Stimulated activated CD8-positive, alpha-beta memory T cell treated with anti-CD3 and anti-CD28 coated beads, Interleukin-2, amount 100 ng/mL, for 1 hour (primary cell): ENCODE results near the gene RSF1.
"Not testable (repeated sequence)": the region's sequence is repeated elsewhere in the genome, so short reads cannot be mapped to it uniquely, and the experiment has no call there.

ENCODE experiments used
- DNase-seq, 2 donors: peaks; one replicate each; pipeline ENCODE4 v3.0.0-alpha.2; 2020; ENCODE audit warnings: low read depth in 2 of 2

The RSF1 gene, protein sequence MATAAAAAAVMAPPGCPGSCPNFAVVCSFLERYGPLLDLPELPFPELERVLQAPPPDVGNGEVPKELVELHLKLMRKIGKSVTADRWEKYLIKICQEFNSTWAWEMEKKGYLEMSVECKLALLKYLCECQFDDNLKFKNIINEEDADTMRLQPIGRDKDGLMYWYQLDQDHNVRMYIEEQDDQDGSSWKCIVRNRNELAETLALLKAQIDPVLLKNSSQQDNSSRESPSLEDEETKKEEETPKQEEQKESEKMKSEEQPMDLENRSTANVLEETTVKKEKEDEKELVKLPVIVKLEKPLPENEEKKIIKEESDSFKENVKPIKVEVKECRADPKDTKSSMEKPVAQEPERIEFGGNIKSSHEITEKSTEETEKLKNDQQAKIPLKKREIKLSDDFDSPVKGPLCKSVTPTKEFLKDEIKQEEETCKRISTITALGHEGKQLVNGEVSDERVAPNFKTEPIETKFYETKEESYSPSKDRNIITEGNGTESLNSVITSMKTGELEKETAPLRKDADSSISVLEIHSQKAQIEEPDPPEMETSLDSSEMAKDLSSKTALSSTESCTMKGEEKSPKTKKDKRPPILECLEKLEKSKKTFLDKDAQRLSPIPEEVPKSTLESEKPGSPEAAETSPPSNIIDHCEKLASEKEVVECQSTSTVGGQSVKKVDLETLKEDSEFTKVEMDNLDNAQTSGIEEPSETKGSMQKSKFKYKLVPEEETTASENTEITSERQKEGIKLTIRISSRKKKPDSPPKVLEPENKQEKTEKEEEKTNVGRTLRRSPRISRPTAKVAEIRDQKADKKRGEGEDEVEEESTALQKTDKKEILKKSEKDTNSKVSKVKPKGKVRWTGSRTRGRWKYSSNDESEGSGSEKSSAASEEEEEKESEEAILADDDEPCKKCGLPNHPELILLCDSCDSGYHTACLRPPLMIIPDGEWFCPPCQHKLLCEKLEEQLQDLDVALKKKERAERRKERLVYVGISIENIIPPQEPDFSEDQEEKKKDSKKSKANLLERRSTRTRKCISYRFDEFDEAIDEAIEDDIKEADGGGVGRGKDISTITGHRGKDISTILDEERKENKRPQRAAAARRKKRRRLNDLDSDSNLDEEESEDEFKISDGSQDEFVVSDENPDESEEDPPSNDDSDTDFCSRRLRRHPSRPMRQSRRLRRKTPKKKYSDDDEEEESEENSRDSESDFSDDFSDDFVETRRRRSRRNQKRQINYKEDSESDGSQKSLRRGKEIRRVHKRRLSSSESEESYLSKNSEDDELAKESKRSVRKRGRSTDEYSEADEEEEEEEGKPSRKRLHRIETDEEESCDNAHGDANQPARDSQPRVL (N-terminal part only)

DNA sequence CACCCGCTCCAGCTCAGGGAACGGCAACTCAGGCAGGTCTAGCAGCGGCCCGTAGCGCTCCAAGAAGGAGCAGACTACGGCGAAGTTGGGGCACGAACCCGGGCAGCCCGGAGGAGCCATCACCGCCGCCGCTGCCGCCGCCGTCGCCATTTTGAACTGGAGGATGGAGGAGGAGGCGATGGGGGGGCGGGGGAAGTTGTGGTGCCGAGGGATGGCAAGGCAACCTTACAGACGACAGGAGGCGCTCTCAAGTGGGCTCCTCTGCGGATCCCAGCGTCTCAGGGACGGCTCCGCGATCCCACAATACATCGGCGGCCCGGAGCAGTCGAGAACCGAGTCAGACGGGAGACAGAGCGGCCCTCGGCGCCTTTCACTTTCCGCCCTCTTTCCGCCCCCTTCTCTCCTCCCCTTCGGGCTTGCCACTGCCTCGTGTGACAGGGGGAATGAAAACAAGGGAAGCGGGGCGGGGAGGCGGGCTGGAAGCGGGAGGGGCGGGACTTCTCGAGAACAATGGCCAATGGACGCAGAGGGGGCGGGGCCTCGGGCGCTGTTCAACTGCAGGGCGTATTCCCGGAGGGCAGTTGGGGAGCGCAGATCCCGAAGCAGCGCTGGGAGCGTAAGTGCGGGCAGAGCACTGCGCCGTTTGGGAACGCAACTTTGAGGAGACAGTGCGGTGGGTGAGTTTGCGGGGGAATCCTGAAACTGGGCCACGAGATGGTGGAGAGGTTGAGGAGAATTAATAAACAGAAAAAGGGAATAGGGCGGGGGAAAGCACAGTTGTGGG, at the start of gene RSF1, which contains the start of gene AAMDC:
RSF1 (minus strand) TSS at position 158 of the 784 bp plus-strand sequence; CDS start at position 150, 8 bp downstream.
AAMDC (plus strand) TSS at position 580 of the 784 bp plus-strand sequence. CDS start 21,353 bp downstream, outside the sequence.
- DNase-seq = peak; percentile 88 to 94

DNA sequence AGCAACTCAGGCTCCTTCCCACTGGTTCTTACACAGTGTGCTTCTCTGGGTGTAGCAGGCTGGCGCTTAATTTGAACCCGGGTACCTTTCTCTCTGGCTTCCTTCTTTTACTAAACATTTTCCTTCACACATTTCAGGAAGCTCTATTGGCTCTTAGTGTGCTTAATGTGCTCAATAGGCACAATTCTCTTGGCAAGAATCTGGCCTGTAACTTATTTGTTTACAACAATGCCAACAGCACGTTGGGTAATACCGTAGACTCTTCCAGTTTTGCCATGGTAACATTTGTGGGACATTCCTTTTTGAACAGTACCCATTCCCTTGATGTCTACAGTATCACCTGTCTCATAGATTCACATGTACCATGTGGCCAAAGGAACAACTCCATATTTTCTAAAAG, 48.2 kb upstream of the RSF1 start:
- DNase-seq = no peak

DNA sequence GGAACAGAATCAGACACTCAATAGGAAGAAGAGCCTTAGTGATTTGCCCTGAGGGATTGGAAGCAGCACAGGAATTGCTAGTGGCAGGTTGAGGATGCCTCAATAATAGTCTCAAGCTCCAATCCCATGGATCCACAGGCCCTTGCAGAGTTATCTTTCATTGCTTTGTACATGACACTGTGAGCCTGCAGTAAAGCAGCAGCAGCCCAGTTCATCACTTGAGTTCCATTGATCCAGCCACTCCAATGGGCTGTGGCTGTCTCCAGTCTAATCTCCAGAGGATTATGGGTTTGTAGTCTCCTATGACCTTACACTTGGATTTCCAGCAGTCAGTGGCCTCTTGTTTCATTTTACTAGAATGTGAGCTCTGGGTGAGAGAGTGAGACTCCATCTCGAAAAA, 45.8 kb upstream of the RSF1 start:
- DNase-seq = no peak

DNA sequence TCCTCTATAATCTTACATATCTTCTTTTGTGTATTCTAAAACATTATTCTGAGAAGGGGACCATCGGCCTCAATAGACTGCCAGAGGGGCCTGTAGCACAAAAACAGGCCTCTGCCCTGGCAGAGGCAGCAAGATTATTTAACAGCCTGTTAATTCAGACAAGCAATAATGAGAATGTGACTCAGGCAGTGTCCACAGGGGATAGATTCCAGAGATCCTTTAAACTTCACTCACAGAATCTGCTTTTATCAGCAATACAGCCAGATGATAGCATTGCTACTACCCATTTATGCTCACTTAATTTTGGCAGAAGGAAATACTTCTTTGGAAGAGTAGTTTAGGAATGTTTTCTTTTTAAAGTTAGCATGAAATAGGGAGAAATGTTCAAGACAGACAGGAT, 45.3 kb upstream of the RSF1 start:
- no peak for DNase-seq

DNA sequence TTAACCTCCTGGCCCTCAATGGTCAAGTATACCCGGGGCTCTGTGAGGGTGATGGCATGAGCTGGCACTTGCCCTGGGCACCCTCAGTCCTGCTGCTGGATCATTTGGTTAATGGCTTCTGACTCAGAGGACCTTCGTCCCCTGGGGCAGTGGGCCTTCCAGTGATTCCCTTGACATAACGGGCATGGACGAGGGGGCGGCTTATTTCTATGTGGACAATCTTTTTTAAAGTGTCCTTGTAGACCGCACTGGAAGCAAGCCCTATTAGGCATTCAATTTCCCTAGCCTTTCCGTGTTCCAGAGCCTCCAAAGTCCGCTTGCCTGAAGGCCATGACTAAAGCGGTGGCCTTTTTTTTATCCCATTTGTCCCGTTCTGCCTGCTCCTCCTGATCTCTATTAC, 40.9 kb upstream of the RSF1 start:
- DNase-seq = not testable (repeated sequence)

DNA sequence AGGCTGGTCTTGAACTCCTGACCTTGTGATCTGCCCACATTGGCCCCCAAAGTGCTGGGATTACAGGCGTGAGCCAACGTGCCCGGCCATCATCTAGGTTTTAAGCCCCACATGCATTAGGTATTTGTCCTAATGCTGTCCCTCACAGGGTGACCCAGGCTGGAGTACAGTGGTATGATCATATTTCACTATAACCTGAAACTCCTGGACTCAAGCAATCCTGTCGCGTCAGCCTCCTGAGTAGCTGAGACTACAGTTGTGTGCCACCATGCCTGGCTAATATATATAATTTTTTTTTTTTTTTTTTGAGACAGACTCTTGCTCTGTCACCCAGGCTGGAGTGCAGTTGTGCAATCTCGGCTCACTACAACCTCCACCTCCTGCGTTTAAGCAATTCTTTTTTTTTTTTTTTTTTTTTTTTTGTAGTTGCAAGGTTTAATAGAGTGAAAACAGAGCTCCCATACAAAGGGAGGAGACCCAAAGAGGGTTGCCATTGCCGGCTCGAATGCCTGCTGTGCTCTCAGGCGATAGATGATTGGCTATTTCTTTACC, 37.5 kb upstream of the RSF1 start:
- DNase-seq = not testable (repeated sequence)

DNA sequence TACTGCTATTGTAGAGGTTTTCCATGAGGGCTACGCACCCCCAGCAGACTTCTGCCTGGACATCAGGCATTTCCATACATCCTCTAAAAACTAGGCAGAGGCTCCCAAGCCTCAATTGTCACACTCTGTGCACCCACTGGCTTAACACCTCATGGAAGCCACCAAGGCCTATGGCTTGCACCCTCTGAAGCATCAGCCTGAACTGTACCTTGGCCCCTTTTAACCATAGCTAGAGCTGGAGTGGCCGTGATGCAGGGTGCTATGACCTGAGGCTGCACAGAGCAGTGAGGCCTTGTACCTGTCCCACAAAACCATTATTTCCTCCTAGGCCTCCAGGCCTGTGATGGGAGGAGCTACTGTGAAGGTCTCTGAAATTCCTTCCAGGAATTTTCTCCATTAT, 34.3 kb upstream of the RSF1 start:
- DNase-seq = no peak

DNA sequence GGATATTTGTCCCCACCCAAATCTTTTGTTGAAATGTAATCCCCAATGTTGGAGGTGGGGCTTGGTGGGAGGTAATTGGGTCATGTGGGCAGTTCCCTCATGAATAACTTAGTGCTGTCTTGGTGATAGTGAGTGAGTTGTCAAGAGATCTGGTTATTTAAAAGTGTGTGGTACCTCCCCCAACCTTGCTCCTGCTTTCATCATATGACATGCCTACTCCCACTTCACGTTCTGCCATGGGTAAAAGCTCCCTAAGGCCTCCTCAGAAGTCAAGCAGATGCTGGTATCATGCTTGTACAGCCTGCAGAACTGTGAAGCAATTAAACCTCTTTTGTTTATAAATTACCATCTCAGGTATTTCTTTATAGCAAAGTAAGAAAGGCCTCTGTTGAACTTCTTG, 31.0 kb upstream of the RSF1 start:
- DNase-seq = no peak

DNA sequence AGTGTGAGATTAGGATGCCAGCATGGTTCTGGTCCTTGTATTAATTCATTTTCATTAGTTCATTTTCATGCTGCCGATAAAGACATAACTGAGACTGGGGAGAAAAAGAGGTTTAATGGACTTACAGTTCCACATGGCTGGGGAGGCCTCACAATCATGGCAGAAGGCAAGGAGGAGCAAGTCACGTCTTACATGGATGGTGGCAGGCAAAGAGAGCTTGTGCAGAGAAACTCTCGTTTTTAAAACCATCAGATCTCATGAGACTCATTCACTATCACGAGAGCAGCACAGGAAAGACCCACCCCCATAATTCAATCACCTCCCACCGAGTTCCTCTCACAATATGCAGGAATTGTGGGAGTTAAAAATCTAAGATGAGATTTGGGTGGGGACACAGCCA, 23.2 kb upstream of the RSF1 start:
- not testable (repeated sequence) for DNase-seq

DNA sequence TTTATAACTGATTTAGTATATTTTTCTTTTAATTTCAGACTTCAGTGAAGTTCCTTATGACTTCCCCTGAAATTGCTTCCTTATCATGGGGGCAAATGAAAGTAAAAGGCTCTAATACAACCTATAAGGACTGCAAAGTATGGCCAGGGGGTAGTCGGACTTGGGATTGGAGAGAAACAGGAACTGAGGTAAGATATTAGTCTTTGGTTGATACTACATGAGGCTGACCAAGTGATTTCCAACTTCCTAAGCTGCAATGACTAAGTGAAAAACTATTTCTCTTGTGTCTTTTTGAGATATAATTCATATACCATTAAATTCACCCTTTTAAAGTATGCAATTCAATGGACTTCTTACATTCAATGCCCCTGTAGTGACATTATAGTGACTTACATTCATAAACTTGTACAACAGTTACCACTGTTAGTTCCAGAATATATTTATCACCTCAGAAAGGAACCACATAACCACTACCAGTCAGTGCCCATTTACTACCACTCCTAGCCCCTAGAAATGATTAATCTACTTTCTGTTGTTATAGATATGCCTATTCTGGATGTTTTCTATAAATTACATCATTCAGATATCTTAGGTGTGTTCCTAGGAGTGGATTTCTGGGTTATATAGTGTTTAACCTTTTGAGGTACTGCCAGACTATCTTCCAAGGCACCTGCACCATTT, 22.1 kb upstream of the RSF1 start:
- no peak for DNase-seq

DNA sequence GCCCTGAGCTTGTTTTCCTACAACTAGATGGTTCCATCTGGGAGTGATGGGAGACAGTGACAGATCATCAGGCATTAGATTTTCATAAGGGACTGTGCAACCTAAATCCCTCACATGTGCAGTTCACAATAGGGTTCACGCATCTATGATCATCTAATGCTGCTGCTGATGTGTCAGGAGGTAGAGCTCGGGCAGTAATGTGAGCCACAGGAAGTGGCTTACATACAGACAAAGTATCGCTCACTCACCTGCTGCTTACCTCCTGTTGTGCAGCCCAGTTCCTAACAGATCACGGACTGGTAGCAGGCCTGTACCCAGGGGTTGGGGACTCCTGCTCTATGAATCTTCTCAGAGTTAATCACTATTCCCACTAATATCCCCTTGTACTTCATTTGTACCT, 12.8 kb upstream of the RSF1 start:
- DNase-seq = no peak

DNA sequence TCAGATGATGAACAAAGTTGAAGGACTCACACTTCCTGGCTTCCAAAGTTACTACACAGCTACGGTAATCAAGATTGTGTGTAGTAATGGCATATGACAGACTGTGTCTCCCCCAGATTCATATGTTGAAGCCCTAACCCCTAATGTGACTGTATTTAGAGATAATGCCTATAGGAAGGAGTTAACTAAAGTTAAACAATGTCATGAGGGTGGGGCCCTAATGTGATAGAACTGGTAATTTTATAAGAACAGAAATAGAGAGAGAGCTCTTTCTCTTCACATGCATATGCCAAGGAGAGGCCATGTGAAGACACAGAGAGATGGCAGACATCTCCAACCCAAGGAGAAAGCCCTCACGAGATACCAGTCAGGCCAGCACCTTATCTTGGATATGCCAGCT, 8.4 kb upstream of the RSF1 start:
- DNase-seq = no peak

DNA sequence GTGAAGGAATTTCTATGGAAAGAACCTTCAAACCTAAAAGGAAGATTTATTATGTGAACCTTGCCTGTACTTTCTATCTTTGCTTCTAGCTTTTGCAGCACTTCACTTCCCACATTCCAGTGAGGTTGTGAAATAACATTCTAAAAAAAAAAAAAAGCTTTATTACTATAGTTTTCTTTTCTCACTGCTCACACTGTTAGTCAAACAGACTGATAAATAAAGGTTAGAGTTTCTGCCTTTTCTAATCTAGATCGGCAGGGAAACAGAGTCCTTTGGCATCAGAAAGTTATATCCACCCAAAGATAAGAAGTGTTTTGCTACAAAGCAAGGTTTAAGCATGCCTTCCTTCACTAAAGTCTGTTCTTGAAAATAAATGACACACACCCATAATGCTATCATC, 3.3 kb upstream of the RSF1 start:
- DNase-seq = no peak

DNA sequence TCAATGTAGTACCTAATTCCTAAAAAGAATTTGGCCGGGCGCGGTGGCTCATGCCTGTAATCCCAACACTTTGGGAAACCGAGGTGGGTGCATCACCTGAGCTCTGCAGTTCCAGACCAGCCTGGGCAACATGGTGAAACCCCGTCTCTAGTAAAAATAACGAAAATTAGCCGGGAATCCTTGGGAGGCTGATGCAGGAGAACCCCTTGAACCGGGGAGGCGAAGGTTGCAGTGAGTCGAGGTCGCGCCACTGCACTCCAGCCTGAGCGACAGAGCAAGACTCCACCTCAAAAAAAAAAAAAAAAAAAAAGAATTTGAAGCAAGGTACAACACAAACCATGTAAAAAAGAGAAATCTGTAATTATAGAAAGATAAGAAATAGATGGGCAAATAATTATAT, 1.6 kb upstream of the RSF1 start:
- not testable (repeated sequence) for DNase-seq

DNA sequence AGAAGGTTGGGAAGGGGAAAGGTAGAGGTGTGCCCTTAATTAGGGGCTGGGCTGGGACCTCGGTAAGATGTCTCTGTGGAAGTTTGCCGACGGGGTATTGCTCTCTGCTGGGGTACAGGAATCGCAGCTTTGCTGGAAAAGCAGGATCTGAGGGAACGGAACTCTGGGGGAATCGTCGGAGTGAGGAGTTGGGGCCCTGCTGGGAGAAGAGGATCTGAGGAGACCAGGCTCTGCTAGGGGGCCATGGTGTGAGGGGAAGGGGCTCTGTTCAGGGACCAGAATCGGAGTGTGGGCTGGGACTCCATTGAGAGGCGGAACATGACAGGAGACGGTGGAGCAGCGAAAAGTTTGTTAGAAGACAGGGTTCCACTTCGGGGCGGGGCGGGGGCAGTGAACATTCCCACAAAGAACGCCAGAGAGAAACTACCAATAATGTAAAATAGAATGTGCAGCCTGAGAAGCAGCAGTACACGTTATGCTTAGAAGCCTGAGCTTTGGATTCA, 878 bp upstream of the RSF1 start:
- DNase-seq = no peak

DNA sequence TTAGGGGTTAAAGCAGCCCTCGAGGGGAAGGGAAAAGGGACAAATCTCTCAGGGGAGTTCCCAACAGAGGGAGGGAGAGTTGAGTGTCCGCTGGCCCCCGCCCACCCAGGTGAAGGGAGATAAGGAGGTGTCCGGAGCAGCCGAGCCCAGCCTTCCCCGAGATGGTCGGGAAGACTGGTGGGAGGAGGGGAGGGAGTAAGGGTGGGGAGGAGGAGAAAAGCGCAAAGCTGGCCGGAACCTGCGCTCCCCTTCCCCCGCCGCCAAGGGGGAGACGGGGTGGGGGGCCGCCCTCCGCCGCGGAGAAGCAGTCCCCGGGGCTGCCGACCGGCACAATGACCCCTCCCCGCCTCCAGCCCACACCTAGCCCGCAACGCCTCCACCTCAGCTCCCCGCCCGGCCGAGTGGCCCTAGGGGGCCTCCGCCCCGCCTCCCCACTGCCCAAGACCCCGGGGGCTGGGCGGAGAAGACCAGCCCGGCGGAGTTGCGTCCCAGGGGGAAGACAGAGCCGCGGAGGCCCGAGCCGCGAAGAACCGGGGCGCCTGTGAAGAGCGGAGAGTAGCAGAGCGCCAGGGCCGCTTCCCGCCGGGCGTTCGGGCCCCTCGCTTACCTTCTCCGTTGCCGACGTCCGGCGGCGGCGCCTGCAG, 479 bp downstream of the RSF1 start:
- DNase-seq = peak in 1 of 2 donors; percentile 14

DNA sequence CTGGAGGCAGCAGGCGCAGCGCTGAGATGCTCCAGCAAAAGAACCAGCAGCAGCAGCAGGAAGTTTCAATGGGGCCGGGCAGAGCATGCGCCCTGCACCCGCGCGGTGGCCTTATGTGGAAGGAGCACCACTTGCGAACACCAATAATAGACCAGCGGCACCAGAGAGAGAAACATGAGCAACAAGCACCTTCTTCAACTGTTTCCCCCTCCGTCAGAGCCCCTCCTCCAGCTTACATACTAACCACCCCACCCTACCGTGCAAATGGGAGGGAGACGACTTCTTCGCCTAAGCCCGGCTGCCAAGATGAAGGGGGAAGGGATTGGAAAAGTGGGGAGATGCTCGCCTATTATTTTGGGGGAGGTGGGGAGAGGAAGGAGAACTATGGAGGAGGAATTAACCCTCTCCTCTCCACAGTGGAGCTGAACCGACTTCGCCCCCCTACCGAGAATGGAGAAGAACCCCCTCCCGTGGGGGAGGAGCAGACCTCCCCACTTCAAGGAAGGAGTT, 1.1 kb downstream of the RSF1 start:
- DNase-seq = peak; percentile 66 to 76

DNA sequence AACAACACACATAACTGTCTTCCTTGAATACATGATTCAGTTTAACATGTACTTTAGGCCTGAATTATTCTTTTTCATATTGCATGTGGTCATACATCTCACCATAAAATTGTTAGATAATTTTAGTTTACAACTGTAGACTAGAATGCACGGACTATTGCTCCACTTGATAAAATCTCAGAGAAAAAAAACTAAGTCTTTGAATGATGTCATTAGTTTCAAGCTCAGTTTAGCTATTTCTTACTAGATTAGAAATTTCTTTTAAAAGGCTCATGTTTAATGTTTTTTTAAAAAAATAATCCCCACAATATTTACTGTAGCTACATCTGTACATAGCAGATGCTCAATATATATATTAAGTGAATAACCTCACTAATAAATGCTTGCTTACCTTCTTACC, 5.1 kb downstream of the RSF1 start:
- DNase-seq = no peak

DNA sequence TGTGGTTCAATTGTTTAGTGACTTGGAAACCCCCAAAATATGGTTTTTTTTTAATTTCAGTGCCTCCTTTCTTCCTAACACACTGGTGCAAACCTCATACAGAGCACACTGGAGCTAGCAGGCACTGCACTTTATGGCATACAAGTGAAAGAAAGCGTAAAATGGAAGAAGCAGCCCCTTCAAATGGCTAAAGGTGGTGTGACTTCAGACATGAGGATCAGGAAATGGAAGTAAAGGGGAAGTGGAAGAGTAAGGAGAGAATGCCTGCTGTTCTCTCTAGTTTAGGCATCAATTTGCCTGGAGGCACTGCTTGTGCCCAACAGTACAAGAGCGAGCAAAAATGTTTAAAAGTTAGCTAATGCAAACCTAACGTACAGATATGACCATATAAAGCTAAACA, 5.7 kb downstream of the RSF1 start:
- DNase-seq = no peak
